GM18870 (cell line): ENCODE data around the gene ENSA.
A peak's percentile ranks its signal among the peaks of the same experiment; 100 is the strongest.
"Not testable (repeated sequence)": the region's sequence is repeated elsewhere in the genome, so short reads cannot be mapped to it uniquely, and the experiment has no call there.

Experiments
- ATAC-seq: cut with Tn5 transposase; IDR thresholded peaks from one replicate; pipeline ENCODE4 v1.9.1; 2021; ENCODE audit warnings: moderate library complexity; ENCODE audit not compliant: unreplicated experiment

The ENSA gene, protein sequence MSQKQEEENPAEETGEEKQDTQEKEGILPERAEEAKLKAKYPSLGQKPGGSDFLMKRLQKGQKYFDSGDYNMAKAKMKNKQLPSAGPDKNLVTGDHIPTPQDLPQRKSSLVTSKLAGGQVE

DNA sequence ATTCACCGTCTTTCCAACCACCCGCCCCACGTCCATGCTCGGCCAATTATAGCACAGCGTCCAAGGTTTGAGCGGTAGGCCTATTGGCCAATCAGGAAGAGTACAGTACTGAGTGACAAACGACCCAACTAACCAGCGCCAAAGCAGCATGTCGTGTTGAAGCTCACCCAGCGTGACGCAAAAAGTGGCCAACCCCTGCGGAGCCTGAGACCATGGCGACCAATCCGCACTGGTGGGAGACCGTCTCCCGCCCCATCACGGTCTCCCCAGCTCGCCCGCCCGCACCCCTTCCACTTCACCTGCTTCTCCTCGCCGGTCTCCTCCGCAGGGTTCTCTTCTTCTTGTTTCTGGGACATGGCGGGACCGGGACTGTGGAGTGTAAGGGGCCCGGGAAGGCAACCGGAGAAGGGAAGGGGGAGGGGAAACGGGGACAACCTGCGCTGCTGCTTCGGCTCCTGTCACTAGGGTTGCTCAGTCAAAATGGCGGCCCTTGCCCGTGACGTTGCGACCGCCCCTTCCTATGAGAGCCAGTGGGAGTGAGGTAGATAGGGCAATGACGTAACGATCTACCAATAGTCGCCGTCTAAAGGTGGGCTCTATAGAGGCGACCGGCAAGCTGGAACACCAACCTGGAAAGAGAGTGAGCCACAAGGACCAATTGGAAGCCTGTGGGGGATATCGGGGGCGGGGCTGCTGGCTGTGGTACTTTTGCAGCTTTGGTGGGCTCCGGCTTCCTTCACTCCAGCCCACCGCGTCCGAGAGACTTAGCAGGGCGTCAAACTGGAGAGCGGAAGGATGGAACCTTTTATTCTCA lies at the start of gene ENSA:
Gene ENSA (minus strand): TSS at position 498 of the 814 bp plus-strand sequence. CDS start 142 bp downstream, at position 356.
- ATAC-seq = peak; percentile 88

GRCh38 chr1:150678988-150679387 lies 49.6 kb upstream of the ENSA start:
- no peak for ATAC-seq

DNA sequence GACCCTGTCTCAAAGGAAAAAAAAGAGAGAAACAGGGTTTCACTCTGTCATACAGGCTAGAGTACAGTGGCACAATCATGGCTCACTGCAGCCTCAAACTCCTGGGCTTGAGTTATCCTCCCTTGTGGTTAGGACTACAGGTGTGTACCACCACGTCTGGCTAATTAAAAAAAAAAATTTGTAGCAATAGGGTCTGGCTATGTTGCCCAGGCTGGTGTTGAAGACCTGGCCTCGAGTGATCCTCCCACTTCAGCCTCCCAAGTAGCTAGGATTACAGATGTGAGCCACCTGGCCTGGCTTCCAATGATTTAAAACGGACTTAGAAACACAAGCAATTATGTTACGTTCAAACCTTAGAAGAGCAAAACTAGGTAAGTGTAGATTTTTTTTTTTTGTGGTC lies 45.5 kb upstream of the ENSA start:
- ATAC-seq = no peak

- ATAC-seq = no peak
Observed at GRCh38 chr1:150663321-150663720, 33.9 kb upstream of the ENSA start.

GRCh38 chr1:150662811-150663210 lies 33.4 kb upstream of the ENSA start:
- no peak for ATAC-seq

- no peak for ATAC-seq
Observed at GRCh38 chr1:150661156-150661555, 31.7 kb upstream of the ENSA start.

DNA sequence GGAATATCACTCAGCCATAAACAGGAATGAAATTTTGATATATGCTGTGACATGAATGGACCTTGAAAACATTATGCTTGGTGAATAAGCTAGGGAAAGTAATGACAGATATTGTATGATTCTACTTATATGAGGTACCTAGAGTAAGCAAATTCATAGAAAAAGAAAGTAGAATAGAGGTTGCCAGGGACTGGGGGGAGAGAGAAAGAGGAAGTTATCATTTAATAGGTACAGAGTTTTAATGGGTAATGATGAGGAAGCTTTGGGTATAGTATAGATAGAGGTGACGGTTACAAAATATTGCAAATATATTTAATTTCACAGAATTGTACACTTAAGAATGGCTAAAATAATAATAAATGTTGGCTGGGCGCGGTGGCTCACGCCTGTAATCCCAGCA lies 31.2 kb upstream of the ENSA start:
- ATAC-seq = no peak

DNA sequence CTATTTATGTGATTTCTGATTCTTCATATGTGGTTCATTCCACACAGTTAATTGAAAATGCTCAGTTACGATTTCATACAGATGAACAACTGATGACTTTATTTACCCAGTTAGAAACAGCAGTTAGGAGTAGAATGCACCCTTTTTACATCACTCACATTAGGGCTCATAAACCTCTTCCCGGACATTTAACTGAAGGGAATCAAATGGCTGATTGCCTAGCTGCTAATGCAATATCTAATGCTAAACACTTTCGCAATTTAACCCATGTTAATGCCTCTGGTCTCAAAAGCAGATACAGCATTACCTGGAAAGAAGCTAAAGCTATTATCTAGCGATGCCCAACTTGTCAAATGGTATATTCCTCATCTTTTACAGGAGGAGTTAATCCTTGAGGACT lies 27.7 kb upstream of the ENSA start:
- ATAC-seq = not testable (repeated sequence)

- not testable (repeated sequence) for ATAC-seq
Observed at GRCh38 chr1:150654635-150655034, 25.2 kb upstream of the ENSA start.

DNA sequence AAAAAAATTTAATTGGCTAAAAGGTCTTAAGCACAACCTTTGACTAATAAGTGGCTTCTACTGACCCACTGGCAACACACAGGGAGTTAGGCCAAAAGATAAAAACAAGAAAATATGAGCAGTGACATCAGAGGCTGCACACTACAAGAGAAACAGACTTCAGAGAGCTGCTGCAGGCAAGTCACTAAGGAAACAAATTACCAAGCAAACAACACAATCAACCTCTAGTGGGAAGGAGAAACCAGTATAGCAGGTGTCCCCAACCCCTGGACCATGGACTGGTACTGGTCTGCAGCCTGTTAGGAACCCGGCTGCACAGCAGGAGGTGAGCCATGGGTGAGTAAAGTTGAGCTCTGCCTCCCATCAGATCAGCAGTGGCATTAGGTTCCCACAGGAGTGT lies 20.8 kb upstream of the ENSA start:
- no peak for ATAC-seq

- no peak for ATAC-seq
Observed at GRCh38 chr1:150649441-150650075, 20.1 kb upstream of the ENSA start.

DNA sequence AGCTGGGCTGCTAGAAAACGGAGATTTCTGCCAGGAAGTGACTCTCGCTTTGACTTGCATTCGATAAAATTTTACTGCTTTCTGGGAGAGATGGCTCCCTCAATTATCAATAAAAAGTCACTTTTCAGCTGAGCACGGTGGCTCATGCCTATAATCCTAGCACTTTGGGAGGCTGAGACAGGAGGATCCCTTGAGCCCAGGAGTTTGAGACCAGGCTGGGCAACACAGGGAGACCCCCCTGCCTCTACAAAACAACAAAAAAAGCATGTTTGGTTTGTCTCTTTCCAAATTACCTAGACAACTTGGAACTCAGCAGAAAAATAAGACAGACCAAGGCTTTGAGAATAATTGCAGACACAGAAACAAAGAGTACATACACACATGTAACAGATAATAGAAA lies 12.9 kb upstream of the ENSA start:
- no peak for ATAC-seq

GRCh38 chr1:150641126-150641815 lies 11.9 kb upstream of the ENSA start:
- ATAC-seq = not testable (repeated sequence)

- ATAC-seq = not testable (repeated sequence)
Observed at GRCh38 chr1:150638430-150638829, 9.0 kb upstream of the ENSA start.

DNA sequence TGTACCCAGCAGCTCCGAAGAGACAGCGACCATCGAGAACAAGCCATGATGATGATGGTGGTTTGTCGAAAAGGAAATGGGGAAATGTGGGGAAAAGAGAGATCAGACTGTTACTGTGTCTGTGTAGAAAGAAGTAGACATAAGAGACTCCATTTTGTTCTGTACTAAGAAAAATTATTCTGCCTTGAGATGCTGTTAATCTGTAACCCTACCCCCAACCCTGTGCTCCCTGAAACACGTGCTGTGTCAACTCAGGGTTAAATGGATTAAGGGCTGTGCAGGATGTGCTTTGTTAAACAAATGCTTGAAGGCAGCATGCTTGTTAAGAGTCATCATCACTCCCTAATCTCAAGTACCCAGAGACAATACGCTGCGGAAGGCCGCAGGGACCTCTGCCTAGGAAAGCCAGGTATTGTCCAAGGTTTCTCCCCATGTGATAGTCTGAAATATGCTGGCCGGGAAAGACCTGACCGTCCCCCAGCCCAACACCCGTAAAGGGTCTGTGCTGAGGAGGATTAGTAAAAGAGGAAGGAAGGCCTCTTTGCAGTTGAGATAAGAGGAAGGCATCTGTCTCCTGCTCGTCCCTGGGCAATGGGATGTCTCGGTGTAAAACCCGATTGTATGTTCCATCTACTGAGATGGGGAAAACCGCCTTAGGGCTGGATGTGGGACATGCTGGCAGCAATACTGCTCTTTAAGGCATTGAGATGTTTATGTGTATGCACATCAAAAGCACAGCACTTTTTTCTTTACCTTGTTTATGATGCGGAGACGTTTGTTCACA lies 5.6 kb upstream of the ENSA start:
- ATAC-seq = not testable (repeated sequence)

DNA sequence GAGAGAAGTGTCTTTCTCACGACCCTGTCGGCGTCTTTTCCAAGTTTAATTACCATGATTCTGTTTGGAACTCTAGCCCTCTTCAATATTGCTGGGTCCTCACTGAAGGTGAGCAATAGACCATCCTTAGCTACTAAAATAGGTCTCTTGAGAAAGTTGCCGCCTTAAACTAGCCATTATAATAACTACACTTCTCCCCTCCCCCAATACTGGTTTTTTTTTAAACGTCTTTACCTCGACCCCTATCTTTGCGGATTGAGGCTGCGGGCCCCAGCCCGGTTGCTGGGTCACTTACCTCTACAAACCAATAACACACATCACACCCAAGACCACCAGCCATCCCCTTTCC lies 672 bp downstream of the ENSA start:
- ATAC-seq = no peak

DNA sequence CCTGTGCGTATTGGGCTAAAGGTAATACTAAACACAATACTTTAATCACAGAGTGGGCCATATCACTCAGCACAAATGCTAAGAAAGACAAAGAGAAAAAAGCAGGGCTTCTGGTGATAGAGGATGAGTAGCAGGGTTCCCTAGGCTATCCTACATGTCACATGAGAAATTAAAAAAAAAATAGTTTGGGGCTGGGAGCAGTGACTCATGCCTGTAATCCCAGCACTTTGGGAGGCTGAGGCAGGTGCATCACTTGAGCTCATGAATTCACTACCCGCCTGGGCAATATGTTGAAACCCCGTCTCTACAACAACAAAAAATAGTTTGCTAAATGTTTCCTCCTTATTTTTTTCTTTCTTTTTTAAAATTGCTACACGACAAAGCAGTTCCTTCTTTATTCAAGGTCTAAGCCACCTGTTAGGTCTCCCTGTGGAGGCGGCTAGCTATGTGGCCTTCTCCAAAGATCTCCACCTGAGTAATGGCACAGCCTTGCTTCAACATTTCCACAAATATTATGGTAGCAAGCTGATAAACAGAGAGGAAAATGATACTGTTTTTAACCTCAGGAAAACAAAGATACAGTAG lies 1.5 kb downstream of the ENSA start:
- no peak for ATAC-seq

GRCh38 chr1:150626150-150626549 lies 3.3 kb downstream of the ENSA start:
- no peak for ATAC-seq

DNA sequence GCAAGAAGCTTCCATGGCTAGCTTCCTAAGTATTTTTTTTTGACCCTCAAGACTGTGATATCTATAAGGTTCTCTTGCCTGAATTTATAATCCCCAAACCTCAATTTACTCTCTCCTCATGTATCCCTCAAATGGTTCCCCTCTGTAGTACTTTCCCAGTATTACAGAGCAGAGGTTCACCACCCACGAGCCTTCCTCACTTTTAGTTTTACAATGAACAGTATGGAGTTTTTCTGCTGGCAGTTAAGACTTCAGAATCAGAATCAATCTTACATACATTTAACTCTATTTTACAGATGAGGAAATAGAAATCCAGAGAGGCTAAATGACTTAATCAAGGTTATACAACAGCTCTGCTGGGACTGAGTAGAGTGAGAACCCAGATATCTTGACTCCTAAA lies 4.9 kb downstream of the ENSA start:
- ATAC-seq = not testable (repeated sequence)

DNA sequence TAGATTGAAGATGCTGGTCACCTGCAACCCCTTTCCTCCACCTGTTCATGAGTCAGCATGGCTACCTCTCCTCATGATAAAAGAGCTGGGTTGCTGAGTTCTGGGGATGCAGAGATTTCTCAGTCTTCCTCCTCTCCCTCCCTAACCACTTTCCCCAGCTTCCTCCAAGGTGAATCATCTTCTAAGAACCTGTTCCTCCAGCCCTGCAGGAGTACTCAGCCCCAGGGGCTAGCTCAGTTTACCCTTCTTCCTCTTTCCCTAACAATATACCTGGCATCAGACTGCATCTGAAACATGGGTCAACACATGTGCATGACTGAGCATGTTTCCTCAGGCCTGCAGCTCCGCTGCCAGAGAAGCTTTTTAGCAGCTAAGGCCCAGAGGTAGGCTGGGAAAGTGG lies 5.3 kb downstream of the ENSA start:
- not testable (repeated sequence) for ATAC-seq
